ENCODE measurements around the gene CDH23.

GRCh38 chr10:71564194-71564820 lies 167.6 kb downstream of the CDH23 start:
- TF ChIP-seq POLR2A (IDR thresholded peaks at IDR 0.05; ENCODE audit: low read length) (no peak), GATA1 (IDR thresholded peaks at IDR 0.05; ENCODE audit: low read depth, low read length) (no peak)

Data from erythroblast (primary cell).